ENCODE data around the gene GPR4. TPM values are rescaled to one million over a fixed set of nuclear protein-coding genes. Genes with fewer than 3 reads are reported as not detected.

Gene GPR4
- total RNA-seq, result 0.53 and 0.78 TPM in 2 replicates

GRCh38 chr19:45601524-45602374 is at the start of gene GPR4:
GPR4 (minus strand) TSS chr19:45602212; CDS start chr19:45591866, 10,346 bp downstream.

GRCh38 chr19:45638930-45639729 is 37.1 kb upstream of the GPR4 start, which contains the start of gene EML2:
EML2 (minus strand) TSS chr19:45639397; CDS start chr19:45639376, 21 bp downstream.

GRCh38 chr19:45584332-45585157 is 17.5 kb downstream of the GPR4 start, which contains the start of gene OPA3:
OPA3 (minus strand) TSS chr19:45584802; CDS start chr19:45584764, 38 bp downstream.

Other genes with a start within 250 kb of the GPR4 start
- 30.2 and 36.2 TPM in 2 replicates for gene ERCC2, start 231.6 kb downstream of the GPR4 start, total RNA-seq
- 13.9 and 25.5 TPM in 2 replicates for gene PPP1R13L, start 197.1 kb downstream of the GPR4 start, total RNA-seq
- 9.1 and 16.3 TPM in 2 replicates for gene POLR1G, start 195.6 kb downstream of the GPR4 start, total RNA-seq
- 67.9 and 74.2 TPM in 2 replicates for gene ERCC1, start 178.3 kb downstream of the GPR4 start, total RNA-seq
- gene FOSB, start 134.2 kb downstream of the GPR4 start, total RNA-seq, result 5.7 and 7.2 TPM in 2 replicates
- 5.6 and 8.0 TPM in 2 replicates for gene RTN2, start 105.2 kb downstream of the GPR4 start, total RNA-seq
- 1.0 and 1.6 TPM in 2 replicates for gene PPM1N, start 103.8 kb downstream of the GPR4 start, total RNA-seq
- gene VASP, start 94.7 kb downstream of the GPR4 start, total RNA-seq, result 47.6 and 61.4 TPM in 2 replicates
- gene OPA3, start 17.4 kb downstream of the GPR4 start, total RNA-seq, result 7.0 and 10.4 TPM in 2 replicates
- gene EML2, start 37.2 kb upstream of the GPR4 start, total RNA-seq, result 64.1 and 80.8 TPM in 2 replicates
- 0.43 and 0.52 TPM in 2 replicates for gene GIPR, start 66.0 kb upstream of the GPR4 start, total RNA-seq
- 194 and 211 TPM in 2 replicates for gene SNRPD2, start 89.7 kb upstream of the GPR4 start, total RNA-seq
- 18.1 and 32.5 TPM in 2 replicates for gene QPCTL, start 90.5 kb upstream of the GPR4 start, total RNA-seq
- 6.4 and 6.5 TPM in 2 replicates for gene FBXO46, start 128.7 kb upstream of the GPR4 start, total RNA-seq
- gene MEIOSIN, start 131.2 kb upstream of the GPR4 start, total RNA-seq, result not detected in 2 replicates
- gene SIX5, start 167.0 kb upstream of the GPR4 start, total RNA-seq, result 9.7 and 14.5 TPM in 2 replicates
- 79.7 and 85.8 TPM in 2 replicates for gene DMPK, start 180.3 kb upstream of the GPR4 start, total RNA-seq
- gene DMWD, start 190.6 kb upstream of the GPR4 start, total RNA-seq, result 38.6 and 55.9 TPM in 2 replicates
- 0.07 TPM in 2 replicates for gene RSPH6A, start 213.1 kb upstream of the GPR4 start, total RNA-seq

Measured in smooth muscle cell of the pulmonary artery (primary cell).